GM18868 (cell line): ENCODE results near the gene CEP70.
"Not testable (repeated sequence)": the region's sequence is repeated elsewhere in the genome, so short reads cannot be mapped to it uniquely, and the experiment has no call there.

Source experiments
- ATAC-seq: cut with Tn5 transposase; IDR thresholded peaks from one replicate; pipeline ENCODE4 v1.9.1; 2021; ENCODE audit warnings: mild to moderate bottlenecking, moderate library complexity; ENCODE audit not compliant: unreplicated experiment

The CEP70 gene

DNA sequence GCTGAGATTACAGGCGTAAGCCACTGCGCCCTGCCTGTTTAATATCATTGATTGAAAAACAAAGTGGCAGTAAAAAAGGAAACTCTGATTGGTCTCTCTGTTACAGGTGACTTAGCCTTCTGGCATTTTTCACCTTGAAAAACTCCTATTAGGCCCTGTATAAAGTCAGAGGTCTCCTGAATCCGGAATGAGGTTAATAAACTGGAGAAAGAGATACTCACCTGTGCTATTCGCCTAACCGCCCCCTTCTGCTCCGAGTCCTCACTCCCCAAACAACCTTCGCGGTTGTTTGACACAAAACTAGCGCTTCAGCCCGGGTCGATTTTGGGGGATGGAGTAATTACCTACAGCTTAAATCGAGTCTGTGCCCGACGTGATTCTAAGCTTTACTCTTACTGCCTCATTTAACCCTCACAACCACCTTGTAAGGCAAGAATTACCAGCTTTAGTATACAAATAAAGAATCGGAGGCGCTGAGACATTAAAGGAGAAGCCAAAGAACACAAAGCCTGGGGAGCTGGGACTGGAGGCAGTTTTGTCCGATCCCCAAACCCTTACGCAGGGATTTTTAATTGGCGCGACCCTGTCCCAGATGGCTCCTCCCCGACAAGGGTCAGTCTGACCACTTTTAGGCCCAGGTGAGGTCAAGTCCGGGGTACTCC lies 441 bp downstream of the CEP70 start:
- no peak for ATAC-seq

DNA sequence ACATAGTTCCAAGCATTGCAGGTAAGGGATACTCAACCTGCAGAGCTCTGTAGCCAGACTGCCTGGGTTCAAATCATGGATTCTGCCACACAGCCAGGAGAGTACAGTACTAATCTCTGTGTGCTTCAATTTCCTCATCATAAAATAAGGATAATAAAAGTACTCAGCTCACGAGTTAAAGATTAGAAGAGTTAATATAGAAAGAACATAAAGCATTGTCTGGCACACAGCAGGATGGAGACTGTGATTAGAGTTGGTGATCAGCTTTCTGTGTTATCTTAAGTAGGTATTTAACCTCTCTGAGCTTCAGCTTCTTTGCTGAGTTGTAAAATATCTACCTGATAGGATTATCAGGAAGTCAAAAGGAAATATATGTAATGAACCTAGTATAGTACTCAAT lies 2.7 kb downstream of the CEP70 start:
- ATAC-seq: no peak

DNA sequence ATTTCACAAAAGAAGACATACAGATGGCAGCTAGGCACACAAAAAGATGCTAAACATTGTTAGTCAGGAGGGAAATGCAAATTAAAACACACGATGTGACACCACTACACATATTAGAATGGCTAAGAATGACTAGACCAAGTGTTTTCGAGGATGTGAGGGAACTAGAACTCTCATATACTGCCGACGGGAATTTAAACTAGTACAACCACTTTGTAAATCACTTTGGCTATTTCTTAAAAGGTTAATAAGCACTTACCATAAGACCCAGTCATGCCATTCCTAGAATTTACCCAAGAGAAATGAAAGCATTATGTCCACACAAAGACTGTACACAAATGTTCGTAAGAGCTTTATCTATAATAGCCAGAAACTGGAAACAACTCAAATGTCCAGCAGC lies 5.6 kb downstream of the CEP70 start:
- ATAC-seq: no peak

DNA sequence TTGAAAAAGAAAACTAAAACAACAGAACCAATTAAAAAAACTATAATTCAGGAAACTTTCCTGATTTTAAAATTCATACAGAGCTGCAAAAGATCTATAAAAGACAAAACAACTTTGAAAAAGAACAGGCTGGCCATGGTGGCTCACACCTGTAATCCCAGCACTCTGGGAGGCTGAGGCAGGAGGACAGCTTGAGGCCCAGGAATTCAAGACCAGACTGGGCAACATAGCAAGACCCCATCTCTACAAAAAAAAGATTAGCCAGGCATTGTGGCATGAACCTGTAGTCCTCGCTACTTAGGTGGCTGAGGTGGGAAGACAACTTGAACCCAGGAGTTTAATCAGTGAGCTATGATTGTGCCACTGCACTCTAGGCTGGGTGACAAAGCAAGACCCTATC lies 6.7 kb downstream of the CEP70 start:
- no peak for ATAC-seq

DNA sequence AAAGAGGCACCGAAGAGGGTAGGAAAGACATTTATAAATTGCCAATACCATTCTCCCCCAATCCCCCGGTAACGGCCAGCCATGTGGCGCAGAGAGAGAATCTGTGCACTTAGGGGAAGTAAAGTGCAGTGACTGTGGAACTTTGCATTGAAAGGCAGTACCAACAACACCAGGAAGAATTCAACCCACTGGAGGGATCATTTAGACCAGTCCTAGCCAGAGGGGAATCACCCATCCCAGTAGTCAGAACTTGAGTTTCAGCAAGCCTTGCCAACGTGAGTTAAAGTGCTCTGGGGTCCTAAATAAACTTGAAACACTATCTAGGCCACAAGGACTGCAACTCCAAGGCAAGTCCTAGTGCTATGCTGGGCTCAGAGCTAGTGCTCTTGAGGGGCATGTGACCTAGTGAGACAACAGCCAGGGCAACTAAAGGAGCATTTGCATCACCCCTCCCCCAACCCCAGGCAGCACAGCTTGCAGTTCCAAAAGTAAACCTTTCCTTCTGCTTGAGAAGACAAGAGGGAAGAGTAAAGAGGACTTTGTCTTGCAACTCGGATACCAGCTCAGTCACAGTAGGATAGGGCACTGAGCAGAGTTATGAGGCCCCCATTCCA lies 15.0 kb downstream of the CEP70 start:
- ATAC-seq: no peak

DNA sequence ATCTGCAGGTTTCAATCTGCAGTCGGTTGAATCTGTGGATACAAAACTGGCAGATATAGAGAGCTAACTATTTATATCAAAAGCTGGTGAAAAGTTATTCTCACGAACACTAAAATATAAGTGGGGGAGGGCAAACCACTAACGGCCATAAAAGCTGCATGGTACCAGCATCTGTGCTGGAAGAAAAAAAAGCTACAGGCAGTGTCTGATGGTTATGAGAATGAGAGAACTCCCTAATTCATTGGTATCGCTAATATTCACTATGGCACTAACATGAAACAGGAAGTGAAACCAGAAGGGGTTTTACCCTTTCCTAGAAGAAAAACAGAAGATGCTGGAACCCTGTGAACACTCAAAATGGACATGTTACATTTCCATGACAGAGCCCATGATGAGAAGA lies 15.9 kb downstream of the CEP70 start:
- ATAC-seq: peak; percentile 91

DNA sequence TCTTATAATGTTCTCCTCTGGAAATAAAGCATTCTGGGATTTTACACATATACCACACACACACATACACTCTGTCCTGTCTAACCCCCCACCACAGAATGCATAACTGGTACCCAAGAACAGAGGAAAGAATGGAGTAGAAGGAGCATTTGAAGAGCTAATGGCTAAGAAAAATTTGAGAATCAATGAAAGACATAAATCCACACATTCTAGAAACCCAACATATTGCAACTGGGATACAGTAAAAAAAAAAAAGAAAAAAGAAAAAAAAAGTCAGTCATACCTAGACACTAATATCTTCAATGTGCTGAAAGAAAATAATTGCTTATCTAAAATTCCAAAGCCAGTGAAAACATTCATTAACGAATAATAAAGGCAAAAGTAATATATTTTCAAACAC lies 20.9 kb downstream of the CEP70 start:
- no peak for ATAC-seq

DNA sequence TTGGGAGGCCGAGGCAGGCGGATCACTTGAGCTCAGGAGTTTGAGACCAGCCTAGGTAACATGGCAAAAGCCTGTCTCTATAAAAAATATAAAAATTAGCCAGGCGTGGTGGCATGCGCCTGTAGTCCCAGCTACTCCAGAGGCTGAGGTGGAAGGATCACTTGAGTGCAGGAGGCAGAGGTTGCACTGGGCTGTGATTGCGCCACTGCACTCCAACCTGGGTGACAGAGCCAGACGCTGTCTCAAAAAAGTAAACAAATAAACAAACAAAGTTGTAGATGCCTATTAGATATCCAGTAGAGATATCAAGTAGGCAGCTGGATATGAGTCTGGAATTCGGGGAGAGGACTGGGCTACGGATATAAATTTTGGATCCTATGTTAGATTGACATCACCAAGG lies 24.4 kb downstream of the CEP70 start:
- ATAC-seq: not testable (repeated sequence)

DNA sequence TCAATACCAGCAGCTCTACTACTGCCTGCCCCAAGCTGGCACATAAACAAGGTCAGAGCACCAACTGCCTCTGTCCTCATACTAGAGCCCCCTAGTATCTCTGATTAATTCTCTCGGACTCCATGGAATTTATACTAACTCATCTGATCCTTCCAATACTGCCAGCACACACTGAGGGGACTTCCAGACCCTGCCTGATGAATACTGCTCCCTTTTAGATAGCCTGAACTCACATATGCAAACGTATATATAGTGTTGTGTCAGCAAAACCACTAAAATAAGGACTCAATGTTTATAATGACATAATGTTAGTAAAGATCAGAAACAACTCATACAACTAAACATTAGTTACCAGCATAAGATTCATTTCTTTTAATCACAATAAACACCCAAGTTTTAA lies 25.0 kb downstream of the CEP70 start:
- no peak for ATAC-seq

DNA sequence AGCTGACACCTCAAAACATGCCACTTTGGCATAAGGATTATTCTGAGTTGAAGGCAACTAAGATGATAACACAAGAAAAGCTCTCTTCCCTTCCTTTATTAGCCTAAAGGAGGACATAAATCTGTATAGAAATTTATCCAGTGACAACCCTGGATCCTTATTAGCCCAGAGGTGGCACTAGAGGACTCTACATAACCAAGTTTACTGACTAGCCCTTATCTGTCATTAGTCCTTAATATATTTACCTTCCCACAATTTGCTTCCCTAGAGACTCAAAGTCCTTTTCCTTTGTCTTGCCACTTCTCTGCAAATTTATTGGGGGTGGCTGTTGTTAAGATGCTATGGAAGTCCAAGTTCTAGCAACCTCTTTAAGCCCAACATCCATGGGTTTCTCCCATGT lies 26.7 kb downstream of the CEP70 start:
- ATAC-seq: no peak

DNA sequence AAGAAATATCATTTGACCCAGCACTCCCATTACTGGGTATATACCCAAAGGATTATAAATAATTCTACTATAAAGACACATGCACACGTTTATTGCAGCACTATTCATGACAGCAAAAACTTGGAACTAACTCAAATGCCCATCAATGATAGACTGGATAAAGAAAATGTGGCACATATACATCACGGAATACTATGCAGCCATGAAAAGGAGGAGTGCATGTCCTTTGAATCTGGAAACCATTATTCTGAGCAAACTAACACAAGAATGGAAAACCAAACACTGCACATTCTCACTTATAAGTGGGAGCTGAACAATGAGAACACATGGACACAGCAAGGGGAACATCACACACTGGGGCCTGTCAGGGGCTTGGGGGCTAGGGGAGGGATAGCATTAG lies 27.8 kb downstream of the CEP70 start:
- ATAC-seq: not testable (repeated sequence)

DNA sequence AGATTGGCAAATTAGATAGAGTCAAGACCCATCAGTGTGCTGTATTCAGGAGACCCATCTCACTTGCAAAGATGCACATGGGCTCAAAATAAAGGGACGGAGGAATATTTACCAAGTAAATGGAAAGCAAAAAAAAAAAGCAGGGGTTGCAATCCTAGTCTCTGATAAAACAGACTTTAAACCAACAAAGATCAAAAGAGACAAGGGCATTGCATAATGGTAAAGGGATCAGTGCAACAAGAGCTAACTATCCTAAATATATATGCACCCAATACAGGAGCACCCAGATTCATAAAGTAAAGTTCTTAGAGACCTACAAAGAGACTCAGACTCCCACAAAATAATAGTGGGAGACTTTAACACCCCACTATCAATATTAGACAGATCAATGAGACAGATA lies 31.2 kb downstream of the CEP70 start:
- not testable (repeated sequence) for ATAC-seq

DNA sequence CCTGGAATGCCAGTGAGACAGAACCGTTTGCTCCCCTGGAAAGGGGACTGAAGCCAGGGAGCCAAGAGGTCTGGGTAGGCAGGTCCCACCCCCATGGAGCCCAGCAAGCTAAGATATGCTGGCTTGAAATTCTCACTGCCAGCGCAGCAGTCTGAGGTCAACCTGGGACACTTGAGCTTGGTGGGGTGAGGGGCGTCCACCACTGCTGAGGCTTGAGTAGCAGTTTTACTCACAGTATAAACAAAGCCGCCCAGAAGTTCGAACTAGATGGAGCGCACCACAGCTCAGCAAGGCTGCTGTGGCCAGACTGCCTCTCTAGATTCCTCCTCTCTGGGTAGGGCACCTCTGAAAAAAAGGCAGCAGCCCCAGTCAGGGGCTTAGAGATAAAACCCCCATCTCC lies 33.6 kb downstream of the CEP70 start:
- no peak for ATAC-seq

DNA sequence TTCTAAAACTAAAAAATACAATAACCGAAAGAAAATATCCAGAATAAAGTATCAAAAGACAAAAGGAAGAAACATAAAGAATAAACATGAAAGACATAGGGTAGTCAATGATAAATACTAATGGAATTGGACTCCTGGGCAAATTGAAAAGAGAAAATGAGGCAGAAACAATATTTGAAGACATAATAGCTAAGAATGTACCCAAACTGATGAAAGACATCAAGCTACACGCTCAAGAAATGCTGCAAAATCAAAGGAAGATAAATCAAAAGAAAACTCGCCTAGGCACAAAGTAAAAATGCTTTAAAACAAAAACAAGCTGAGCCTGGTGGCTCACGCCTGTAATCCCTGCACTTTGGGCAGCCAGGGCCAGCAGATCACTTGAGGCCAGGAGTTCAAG lies 34.9 kb downstream of the CEP70 start:
- no peak for ATAC-seq

DNA sequence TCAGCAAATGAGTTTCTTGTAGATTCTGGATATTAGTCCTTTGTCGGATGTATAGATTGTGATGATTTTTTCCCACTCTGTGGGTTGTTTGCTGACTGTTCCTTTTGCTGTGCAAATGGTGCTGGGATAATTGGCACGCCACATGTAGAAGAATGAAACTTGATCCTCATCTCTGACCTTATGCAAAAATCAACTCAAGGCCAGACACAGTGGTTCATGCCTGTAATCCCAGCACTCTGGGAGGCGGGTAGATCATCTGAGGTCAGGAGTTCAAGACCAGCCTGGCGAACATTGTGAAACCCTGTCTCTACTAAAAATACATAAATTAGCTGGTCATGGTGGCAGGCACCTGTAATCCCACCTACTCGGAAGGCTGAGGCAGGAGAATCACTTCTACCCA lies 39.3 kb downstream of the CEP70 start:
- not testable (repeated sequence) for ATAC-seq

DNA sequence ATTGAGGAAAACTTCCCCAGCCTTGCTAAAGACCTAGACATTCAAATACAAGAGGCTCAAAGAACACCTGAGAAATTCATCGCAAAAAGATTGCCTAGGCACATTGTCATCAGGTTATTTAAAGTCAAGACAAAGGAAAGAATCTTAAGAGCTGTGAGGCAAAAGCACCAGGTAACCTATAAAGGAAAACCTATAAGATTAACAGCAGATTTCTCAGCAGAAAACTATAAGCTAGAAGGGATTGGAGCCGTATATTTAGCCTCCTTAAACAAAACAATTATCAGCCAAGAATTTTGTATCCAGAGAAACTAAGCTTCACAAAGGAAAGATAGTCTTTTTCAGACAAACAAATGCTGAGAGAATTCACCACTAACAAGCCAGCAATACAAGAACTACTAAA lies 43.1 kb downstream of the CEP70 start:
- ATAC-seq: not testable (repeated sequence)

DNA sequence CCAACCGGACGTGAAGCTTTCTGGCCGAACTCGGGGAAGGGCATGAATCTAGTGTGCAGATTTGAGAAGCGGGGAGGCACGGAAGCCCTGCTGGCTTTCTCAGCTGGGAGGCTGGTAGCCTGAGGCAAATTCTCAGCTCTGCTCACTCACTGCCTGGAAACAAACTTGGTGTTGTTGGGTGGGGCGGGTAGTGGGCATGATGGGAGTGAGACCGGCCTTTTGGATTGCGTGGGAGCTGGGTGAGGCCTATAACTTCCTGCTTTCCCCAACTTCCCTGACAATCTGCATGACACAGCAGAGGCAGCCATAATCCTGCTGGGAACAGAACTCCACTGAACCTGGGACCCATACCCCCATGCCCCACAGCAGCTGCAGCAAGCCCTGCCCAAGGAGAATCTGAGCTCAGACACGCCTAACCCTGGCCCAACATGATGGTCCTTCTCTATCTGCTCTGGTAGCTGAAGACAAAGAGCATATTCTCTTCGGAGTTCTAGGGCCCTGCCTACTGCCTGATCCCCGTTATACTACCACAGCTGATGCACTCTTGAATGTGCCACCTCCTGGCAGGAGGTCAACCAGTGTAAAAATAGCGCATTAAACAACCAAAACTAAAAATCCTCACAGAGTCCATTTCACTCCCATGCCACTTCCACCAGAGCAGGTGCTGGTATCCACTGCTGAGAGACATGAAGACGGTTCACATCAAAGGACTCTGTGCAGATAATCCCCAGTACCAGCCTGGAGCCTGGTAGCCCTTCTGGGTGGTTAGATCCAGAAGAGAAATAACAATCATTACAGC lies 44.7 kb downstream of the CEP70 start:
- no peak for ATAC-seq

DNA sequence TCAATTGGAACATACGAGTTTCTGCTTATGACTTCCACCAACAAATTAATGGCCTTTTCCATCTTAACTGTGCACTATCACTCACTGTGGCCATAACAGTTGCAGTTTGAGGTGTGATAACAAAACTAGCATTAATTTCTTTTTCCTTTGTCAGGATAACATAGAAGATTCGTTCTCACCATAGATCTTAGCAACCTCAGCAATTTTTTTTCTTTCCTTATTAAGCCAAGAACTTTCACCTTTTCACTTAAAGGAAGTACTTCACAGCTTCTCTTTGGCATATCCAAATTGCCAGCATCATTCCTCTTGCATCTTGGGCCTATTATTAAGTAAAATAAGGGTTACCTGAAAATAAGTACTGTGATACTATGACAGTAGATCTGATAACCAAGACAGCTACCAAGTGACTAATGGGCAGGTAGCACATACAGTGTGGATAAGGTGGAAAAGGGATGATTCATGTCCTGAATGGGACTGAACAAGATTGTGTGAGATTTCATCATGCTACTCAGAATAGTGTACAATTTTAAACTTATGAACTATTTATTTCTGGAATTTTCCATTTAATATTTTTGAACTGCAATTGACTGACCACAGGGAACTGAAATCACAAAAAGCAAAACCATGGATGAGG lies 46.6 kb downstream of the CEP70 start:
- ATAC-seq: no peak

DNA sequence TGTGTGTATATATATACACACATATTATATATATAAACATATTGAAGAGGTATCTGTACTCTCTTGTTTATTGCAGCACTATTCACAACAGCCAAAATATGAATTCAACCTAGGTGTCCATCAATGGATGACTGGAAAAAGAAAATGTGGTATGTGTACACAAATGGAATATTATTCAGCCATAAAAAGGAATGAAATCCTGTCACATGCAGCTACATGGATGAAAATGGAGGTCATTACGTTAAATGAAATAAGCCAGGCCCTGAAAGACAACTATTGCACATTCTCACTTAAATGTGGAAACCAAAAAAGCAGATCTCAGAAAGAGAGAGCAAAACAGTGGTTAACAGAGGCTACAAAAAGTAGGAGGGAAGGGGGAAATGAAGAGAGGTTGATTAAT lies 49.5 kb downstream of the CEP70 start:
- ATAC-seq: no peak

DNA sequence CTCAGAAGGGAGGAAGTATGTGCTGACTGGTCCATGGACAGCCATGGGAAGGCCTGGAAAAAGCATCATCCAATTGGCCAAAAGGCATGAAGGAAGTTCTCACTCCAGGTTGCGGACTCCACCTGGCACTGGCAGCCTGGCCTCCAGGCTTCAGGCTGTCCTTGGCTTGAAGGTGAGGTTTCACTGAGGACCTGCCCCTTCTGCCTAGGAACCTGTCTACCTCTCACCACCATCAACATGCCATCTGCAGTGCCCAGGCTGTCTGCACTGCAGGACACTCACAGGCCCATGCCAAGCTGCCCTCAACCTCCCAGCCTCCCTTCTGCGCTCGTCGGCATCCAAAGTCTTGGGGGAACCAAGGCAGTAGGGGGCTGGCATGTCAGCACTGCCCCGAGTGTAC lies 51.1 kb downstream of the CEP70 start:
- ATAC-seq: no peak

DNA sequence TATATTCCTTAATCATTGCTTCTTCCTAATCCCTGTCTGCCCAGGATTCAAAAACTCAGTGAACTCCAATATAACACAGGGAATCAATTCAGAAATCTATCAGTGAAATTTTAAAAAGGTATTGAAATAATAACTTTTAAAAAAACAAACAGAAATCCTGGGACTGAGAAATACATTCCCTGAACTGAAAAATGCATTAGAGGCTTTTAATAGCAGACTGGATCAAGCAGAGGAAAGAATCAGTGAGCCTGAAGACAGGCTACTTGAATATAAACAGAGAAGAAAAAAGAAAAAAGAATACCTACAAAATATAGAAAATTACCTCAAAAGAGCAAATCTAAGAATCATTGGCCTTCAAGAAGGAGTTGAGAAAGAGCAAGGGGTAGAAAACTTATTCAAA lies 54.7 kb downstream of the CEP70 start:
- no peak for ATAC-seq

DNA sequence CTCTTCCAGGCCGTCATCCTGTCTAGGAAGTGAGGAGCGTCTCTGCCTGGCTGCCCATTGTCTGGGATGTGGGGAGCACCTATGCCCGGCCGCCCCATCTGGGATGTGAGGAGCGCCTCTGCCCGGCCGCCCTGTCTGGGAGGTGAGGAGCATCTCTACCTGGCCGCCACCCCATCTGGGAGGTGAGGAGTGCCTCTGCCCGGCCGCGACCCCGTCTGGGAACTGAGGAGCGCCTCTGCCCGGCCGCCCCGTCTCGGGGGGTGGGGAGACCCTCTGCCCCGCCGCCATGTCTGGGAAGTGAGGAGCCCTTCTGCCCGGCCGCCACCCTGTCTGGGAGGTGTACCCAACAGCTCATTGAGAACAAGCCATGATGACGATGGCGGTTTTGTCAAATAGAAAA lies 72.6 kb downstream of the CEP70 start:
- not testable (repeated sequence) for ATAC-seq
